Subcutaneous adipose tissue (tissue), 4 donors: ENCODE results near the gene NHS. TPM values are rescaled to one million over a fixed set of nuclear protein-coding genes. Genes with fewer than 3 reads are reported as not detected.

Experiments
- total RNA-seq, 4 donors: library from RNA; depleted of rRNA; stranded (reverse); fragments of >200 nt; gene quantifications; one replicate each; pipeline ENCODE4 v1.1.0, GENCODE V29; 2016
- TF ChIP-seq, protein P1 (sequence below): fragments of 450-650 bp; IDR thresholded peaks from one replicate; pipeline ENCODE4 v1.5.1; 2016; ENCODE audit warnings: low read depth, mild to moderate bottlenecking, control low read depth, antibody characterized with exemption, moderate library complexity

The NHS gene
- total RNA-seq, 4 donors from 2014 or later: 5.8 to 17.4 (median 9.5) TPM

DNA sequence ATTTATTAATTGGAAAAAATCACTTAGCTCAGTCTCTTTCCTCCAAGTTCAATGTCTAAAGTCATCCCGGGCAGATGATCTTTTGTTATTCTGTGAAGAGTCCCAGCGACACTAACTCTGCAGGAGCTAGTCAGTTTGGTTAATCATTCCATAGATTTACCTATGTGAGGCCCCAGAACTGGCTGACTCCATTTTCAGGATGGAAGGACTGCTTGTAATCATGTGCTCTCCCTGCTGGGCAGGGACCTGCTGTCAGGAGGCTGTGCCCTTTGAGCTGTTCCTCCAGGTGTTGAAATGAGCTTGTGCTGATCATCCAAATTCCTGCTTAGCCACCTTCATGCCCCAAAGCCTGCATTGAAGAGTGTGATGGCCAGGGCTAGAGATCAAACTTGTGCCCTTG, 169.8 kb downstream of the NHS start:
- TF ChIP-seq, protein P1, sequence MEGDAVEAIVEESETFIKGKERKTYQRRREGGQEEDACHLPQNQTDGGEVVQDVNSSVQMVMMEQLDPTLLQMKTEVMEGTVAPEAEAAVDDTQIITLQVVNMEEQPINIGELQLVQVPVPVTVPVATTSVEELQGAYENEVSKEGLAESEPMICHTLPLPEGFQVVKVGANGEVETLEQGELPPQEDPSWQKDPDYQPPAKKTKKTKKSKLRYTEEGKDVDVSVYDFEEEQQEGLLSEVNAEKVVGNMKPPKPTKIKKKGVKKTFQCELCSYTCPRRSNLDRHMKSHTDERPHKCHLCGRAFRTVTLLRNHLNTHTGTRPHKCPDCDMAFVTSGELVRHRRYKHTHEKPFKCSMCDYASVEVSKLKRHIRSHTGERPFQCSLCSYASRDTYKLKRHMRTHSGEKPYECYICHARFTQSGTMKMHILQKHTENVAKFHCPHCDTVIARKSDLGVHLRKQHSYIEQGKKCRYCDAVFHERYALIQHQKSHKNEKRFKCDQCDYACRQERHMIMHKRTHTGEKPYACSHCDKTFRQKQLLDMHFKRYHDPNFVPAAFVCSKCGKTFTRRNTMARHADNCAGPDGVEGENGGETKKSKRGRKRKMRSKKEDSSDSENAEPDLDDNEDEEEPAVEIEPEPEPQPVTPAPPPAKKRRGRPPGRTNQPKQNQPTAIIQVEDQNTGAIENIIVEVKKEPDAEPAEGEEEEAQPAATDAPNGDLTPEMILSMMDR: no peak

DNA sequence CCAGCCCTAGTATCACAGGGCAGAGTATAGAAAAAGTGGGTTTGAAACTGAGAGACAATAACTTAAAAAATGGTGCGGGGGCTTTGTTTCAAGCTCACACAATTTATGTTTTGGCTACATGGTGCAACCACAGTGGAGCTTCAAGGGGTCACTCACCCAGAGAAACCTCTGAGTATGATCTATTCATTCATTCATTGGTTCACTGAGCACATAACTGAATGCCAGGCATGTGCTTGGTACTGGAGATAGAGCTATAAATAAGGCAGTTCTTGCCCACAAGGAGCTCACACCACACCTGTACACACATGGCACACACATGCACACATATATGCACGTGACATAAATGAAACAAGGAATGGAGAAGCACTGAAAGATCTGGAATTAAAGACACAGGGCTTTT, 171.4 kb downstream of the NHS start:
- TF ChIP-seq, protein P1: no peak

DNA sequence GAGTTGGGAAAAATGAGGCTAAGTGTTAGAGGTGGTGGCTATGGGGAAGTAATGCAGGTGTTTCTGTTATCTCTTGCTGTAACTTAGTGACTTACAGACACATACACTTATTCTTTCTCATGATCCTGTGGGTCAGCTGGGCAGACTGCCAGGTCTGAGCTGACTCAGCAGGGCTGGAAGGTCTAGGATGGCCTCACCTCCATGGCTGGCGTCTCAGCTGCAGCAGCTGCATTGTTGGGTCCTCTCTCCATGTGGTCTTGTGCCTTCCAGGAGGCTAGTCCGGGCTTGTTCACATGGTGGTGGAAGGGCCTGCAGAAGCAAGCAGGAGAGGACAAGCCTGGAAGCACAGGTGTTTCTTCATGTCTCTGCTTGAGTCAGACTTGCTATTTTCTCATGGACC, 172.7 kb downstream of the NHS start:
- TF ChIP-seq, protein P1: no peak

DNA sequence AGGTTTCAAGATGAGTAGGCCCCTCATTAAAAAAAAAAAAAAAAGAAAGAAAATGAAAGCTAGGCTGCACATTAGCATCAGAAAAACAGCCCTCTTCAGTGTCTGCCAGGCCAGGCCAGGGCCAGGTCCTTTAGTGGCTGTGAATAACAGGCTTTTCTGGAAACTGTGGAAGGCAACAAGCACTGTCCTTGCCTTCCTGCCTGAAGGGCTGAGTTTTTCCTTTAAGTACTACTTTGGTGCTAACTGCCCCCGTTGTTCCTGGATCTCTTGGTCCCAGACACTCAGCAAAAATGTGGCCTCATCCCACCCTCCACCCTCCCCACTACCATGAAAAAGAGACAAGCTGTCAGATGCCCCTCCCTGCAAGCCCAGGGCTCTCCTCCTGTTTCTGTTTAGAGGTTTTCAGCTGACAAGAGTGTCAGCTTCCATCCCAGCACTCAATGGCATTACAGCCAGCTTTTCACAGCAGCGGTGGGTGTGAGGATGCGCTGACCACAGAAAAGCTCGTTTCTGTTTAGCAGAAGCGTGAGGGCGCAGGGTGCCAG, 174.2 kb downstream of the NHS start:
- TF ChIP-seq, protein P1: no peak

DNA sequence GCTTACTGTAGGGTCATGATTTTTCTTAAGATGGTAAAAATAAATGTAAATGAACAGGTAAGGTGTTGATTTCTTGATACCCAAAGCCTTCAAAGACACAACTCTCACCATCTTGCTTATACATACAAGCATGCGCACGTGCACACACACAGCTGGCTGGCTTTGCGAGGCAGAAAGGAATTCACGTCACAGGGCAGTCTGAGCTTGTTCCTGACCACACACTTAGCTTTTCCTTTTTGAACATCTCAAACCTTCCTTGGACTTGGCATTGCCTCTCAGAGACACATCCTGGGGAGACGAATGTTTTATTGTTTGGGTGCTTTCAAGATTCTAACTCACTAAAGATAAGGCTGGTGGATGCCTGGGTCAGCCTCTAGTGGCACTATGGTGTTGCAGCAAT, 175.0 kb downstream of the NHS start:
- TF ChIP-seq, protein P1: no peak

DNA sequence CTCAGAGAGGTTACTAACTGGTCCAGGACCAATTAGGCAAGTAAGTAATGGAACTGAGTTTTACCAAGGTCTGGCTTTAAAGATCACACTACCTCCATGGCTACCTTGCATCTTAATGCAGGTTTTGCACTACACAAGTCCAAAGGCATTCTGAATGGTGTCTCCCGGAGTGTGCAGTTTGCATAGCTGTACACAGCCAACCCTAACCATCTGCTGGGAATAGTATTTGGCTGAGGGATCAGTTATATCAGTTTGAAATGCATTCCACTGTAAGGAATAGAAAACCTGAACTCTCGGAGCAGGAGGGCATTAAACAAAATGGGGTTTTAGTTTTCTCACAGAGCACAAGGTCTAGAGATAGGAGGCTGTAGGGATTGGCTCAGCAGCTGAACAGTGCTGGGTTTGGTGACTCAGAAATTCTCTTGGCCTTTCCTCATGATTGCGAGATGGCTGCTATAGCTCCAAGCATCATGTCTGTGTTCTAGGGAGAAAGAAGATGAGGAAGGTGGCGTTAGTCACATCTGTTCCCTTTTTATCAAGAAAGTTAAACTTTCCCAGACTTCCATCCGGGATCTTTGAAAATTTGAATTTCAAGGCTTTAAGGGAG, 177.1 kb downstream of the NHS start:
- TF ChIP-seq, protein P1: no peak

DNA sequence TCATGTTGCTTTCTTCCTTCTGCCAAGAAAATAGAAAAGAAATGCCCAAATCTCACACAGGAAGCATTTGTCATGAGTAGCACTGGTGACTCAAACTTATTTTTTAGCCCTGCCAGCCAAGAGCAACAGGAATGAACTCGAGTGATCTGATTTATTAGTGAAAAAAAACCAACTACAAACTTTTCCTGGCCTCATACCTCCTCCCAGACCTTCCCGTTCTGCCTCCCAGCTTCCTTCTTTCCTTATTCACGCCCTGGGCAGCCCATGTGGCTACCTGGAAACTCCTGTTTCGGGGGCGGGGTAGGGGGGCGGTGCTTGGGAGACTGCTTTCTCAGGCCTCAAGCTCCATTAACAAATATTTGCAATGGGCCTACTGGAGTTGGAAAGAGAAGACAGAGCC, 178.5 kb downstream of the NHS start:
- TF ChIP-seq, protein P1: no peak
